ENCODE measurements around the gene HTR1D. TPM values are rescaled to one million over a fixed set of nuclear protein-coding genes. Genes with fewer than 3 reads are reported as not detected.
A peak's percentile ranks its signal among the peaks of the same experiment; 100 is the strongest.

Gene HTR1D
- total and polyA plus RNA-seq, 7 experiments from 2014 or later, result not detected

DNA sequence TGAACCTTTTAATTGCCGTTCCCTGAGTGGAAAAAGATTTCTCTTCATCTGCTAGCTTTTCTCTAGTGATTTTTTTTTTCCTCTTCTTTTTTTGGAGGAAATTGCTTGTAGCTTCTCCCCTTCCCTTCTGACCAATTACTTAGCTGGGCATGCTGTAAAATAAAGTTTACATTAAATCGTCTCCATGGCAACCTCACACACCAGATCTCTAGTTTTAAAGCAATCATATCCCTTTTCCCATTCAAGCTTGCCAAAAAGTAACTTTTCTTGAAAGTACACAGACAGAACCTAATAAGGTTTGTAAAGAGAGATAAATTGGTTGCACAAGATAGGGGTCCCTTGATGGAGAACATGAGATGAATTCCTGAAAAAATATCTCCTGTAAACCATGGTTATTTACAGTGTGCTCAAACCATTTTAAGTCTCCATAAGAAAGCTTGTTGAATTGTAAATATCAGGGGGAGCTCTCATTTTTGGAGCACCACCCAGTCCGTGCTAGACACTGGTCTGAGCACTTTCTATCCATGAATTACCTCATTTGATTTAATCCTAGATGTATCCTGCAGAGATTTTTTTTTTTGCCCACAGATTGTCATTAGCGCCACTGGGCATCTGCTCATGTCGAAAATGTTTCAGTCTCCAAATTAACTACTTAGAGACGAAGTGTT, 32.6 kb upstream of the HTR1D start:
- H3K4me1 Mint-ChIP-seq, result no peaks in the 10 kb centered on the region
- H3K9me3 Mint-ChIP-seq, result peaks cover 0 to 2% (median 0%) of the 10 kb centered on the region in 11 donors
- Histone ChIP-seq H3K4me3 (ENCODE audit: low read length) (no peak overlapping the region), H3K27me3 (ENCODE audit: control insufficient read depth in 2 of 2, insufficient read depth in 2 of 2, low read length in 2 of 2) (no peaks in the 10 kb centered on the region), H3K36me3 (ENCODE audit: control insufficient read depth in 2 of 3, insufficient read depth in 3 of 3, low read length in 3 of 3) (no peaks in the 10 kb centered on the region), H3K4me1 (ENCODE audit: control insufficient read depth in 2 of 2, insufficient read depth in 2 of 2, low read length in 2 of 2) (no peaks in the 10 kb centered on the region), H3K27ac (ENCODE audit: low read depth, low read length) (no peak overlapping the region), H3K9me3 (ENCODE audit: control insufficient read depth in 2 of 3, low read length in 3 of 3) (no peaks in the 10 kb centered on the region)
- no peak overlapping the region for H3K4me3 Mint-ChIP-seq
- ChIA-PET POLR2A (no interaction called here), CTCF (interaction anchor here (0.6 kb wide), 1 partner anchor 58 kb away, joined by 3 read pairs; no protein-coding TSS in a partner anchor)
- DNase-seq (no peak), ATAC-seq (no peak)
- no peaks in the 10 kb centered on the region for H3K36me3 Mint-ChIP-seq
- H3K27ac Mint-ChIP-seq, result peak overlapping the region in 1 of 9 donors; percentile 43
- intact Hi-C loops (cut with micrococcal nuclease), result no loop called here
- H3K27me3 Mint-ChIP-seq, result peaks cover 0 to 4% (median 0%) of the 10 kb centered on the region in 5 donors

DNA sequence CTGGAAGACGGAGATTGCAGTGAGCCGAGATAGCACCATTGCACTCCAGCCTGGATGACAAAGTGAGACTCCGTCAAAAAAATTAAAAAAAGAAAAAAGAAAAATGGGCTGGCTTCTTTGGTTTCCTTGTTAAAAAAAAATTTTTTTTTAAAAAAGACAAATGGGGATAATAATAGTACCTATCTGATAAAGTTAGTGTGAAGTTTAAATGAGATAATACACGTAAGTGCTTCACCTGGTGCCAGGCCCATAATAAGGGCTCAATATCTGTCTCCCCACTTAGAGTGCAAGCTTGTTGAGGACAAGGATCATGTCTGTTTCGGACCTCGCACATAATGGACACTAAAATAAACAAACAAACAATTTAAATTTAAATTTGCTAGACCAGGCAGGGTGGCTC, 30.0 kb upstream of the HTR1D start:
- H3K4me3 ChIP-seq (ENCODE audit: low read length), result no peak overlapping the region
- no peaks in the 10 kb centered on the region for H3K27me3 ChIP-seq (ENCODE audit: control insufficient read depth in 2 of 2, insufficient read depth in 2 of 2, low read length in 2 of 2)
- no peak for DNase-seq
- CTCF ChIA-PET, result no interaction called here
- Mint-ChIP-seq H3K9me3 (peaks cover 0 to 2% (median 0%) of the 10 kb centered on the region in 11 donors), H3K36me3 (no peaks in the 10 kb centered on the region), H3K4me3 (no peak overlapping the region), H3K4me1 (no peaks in the 10 kb centered on the region), H3K27me3 (peaks cover 0 to 4% (median 0%) of the 10 kb centered on the region in 5 donors), H3K27ac (no peak overlapping the region)
- no peaks in the 10 kb centered on the region for H3K9me3 ChIP-seq (ENCODE audit: control insufficient read depth in 2 of 3, low read length in 3 of 3)
- no peaks in the 10 kb centered on the region for H3K36me3 ChIP-seq (ENCODE audit: control insufficient read depth in 2 of 3, insufficient read depth in 3 of 3, low read length in 3 of 3)
- POLR2A ChIA-PET, result no interaction called here
- no peak overlapping the region for H3K27ac ChIP-seq (ENCODE audit: low read depth, low read length)
- ATAC-seq, result no peak
- intact Hi-C loops (cut with micrococcal nuclease), result no loop called here
- H3K4me1 ChIP-seq (ENCODE audit: control insufficient read depth in 2 of 2, insufficient read depth in 2 of 2, low read length in 2 of 2), result no peaks in the 10 kb centered on the region

DNA sequence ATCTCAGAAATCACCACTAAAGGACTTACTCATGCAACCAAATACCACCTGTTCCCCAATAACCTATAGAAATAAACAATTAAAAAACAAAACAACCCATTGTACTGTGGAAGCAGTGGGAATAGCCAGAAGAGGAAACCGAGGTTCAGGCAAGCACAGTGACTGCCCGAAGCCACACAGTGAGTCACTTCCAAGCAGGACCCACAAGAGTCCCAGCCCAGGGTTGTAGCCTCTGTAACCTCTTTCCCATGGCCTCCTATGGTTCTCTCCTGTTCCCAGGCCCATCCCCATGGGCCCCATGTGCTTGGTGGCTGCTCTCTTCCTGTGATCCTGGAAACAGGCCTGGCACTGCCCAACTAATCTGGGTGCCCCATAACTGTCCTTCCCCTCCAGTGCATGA, 29.0 kb upstream of the HTR1D start:
- no peak overlapping the region for H3K4me3 Mint-ChIP-seq
- peaks cover 0 to 2% (median 0%) of the 10 kb centered on the region in 11 donors for H3K9me3 Mint-ChIP-seq
- intact Hi-C loops (cut with micrococcal nuclease), result no loop called here
- Histone ChIP-seq H3K9me3 (ENCODE audit: control insufficient read depth in 2 of 3, low read length in 3 of 3) (no peaks in the 10 kb centered on the region), H3K27ac (ENCODE audit: low read depth, low read length) (no peak overlapping the region), H3K36me3 (ENCODE audit: control insufficient read depth in 2 of 3, insufficient read depth in 3 of 3, low read length in 3 of 3) (no peaks in the 10 kb centered on the region), H3K4me1 (ENCODE audit: control insufficient read depth in 2 of 2, insufficient read depth in 2 of 2, low read length in 2 of 2) (no peaks in the 10 kb centered on the region), H3K4me3 (ENCODE audit: low read length) (no peak overlapping the region), H3K27me3 (ENCODE audit: control insufficient read depth in 2 of 2, insufficient read depth in 2 of 2, low read length in 2 of 2) (no peaks in the 10 kb centered on the region)
- ChIA-PET CTCF (no interaction called here), POLR2A (no interaction called here)
- ATAC-seq (no peak), DNase-seq (no peak)
- peaks cover 0 to 4% (median 0%) of the 10 kb centered on the region in 5 donors for H3K27me3 Mint-ChIP-seq
- no peak overlapping the region for H3K27ac Mint-ChIP-seq
- H3K36me3 Mint-ChIP-seq, result no peaks in the 10 kb centered on the region
- no peaks in the 10 kb centered on the region for H3K4me1 Mint-ChIP-seq

DNA sequence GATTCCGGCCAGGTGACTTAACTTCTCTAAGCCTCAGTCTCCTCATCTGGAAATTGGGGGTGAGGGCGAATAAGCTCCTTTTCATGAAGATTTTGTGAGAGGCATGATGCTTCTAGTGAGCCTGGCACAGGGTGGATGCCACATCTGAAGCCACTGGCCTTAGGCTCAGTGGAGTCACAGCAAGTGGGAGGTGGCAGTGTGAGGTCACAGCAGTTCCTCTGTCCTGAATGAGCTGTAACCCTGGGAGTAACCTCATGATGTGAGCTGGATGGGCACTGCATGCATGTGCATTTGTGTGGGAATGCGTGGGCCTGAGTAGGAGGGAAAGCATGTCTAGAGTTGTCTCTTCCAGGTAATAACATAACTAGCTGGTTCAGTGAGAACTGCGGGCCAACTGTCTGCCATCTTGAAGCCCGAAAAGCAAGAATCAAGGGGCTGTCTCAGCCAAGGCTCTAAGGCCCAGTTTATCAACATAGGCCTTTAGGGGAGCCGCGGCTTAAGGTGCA, 27.0 kb upstream of the HTR1D start:
- Mint-ChIP-seq H3K9me3 (peaks cover 0 to 2% (median 0%) of the 10 kb centered on the region in 11 donors), H3K27ac (peak overlapping the region in 1 of 9 donors; percentile 1), H3K4me1 (no peaks in the 10 kb centered on the region), H3K36me3 (no peaks in the 10 kb centered on the region), H3K4me3 (no peak overlapping the region), H3K27me3 (no peaks in the 10 kb centered on the region)
- Histone ChIP-seq H3K4me1 (ENCODE audit: control insufficient read depth in 2 of 2, insufficient read depth in 2 of 2, low read length in 2 of 2) (no peaks in the 10 kb centered on the region), H3K27ac (ENCODE audit: low read depth, low read length) (no peak overlapping the region), H3K27me3 (ENCODE audit: control insufficient read depth in 2 of 2, insufficient read depth in 2 of 2, low read length in 2 of 2) (no peaks in the 10 kb centered on the region), H3K4me3 (ENCODE audit: low read length) (no peak overlapping the region), H3K9me3 (ENCODE audit: control insufficient read depth in 2 of 3, low read length in 3 of 3) (no peaks in the 10 kb centered on the region), H3K36me3 (ENCODE audit: control insufficient read depth in 2 of 3, insufficient read depth in 3 of 3, low read length in 3 of 3) (no peaks in the 10 kb centered on the region)
- CTCF ChIA-PET, result no interaction called here
- DNase-seq (no peak), ATAC-seq (no peak)
- POLR2A ChIA-PET, result no interaction called here
- intact Hi-C loops (cut with micrococcal nuclease), result no loop called here

DNA sequence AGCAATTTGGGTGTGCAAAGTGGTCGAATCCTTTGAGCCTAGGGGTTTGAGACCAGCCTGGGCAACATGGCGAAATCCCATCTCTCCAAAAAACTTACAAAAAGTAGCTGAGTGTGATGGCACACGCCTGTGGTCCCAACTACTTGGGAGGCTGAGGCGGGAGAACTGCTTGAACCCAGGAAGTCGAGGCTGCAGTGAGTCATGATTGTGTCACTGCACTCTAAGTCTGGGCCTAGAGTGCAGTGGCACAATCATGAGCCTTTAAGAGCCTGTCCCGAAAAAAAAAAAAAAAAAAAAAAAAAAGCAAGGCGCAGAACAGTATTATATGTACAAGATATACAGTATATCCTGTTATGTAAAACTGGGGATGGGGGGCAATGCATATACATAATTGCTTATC, 25.1 kb upstream of the HTR1D start:
- Histone ChIP-seq H3K9me3 (ENCODE audit: control insufficient read depth in 2 of 3, low read length in 3 of 3) (no peaks in the 10 kb centered on the region), H3K4me3 (ENCODE audit: low read length) (no peak overlapping the region), H3K27me3 (ENCODE audit: control insufficient read depth in 2 of 2, insufficient read depth in 2 of 2, low read length in 2 of 2) (no peaks in the 10 kb centered on the region), H3K36me3 (ENCODE audit: control insufficient read depth in 2 of 3, insufficient read depth in 3 of 3, low read length in 3 of 3) (no peaks in the 10 kb centered on the region), H3K27ac (ENCODE audit: low read depth, low read length) (no peak overlapping the region), H3K4me1 (ENCODE audit: control insufficient read depth in 2 of 2, insufficient read depth in 2 of 2, low read length in 2 of 2) (no peaks in the 10 kb centered on the region)
- ATAC-seq (no peak), DNase-seq (no peak)
- POLR2A ChIA-PET, result no interaction called here
- Mint-ChIP-seq H3K9me3 (peaks cover 0 to 2% (median 0%) of the 10 kb centered on the region in 11 donors), H3K27ac (no peak overlapping the region), H3K36me3 (no peaks in the 10 kb centered on the region), H3K4me3 (no peak overlapping the region), H3K4me1 (no peaks in the 10 kb centered on the region), H3K27me3 (peaks cover 0 to 7% (median 6%) of the 10 kb centered on the region in 5 donors)
- intact Hi-C loops (cut with micrococcal nuclease), result no loop called here
- CTCF ChIA-PET, result no interaction called here

DNA sequence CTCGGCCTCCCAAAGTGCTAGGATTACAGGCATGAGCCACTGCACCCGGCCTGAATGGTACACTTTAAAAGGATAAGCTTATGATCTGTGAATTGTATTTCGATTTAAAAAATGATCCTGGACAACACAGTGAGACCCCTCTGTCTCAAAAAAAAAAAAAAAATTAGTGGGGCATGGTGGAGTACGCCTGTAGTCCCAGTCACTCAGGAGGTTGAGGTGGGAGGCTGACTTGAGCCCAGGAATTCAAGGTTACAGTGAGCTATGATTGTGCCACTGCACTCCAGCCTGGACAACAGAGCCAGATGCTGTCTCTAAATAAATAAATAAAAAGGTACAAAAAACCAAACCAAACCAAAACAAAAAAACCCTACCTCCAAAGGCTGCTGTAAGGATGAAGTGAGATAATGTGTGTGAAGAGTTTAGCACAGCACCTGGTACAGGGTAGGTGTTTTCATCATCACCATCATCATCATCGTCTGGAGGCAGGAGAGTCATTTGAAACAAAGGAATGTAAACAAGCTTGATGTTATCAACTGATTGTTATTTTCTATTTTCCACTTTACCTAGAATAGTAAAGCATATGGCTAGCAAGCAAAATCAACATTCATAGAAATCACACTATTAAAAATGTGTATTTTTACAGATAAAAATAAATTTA, 22.5 kb upstream of the HTR1D start:
- DNase-seq, result no peak
- no peak overlapping the region for H3K27ac Mint-ChIP-seq
- no peaks in the 10 kb centered on the region for H3K9me3 Mint-ChIP-seq
- H3K27me3 Mint-ChIP-seq, result peaks cover 0 to 9% (median 6%) of the 10 kb centered on the region in 5 donors
- Histone ChIP-seq H3K4me3 (ENCODE audit: low read length) (no peak overlapping the region), H3K36me3 (ENCODE audit: control insufficient read depth in 2 of 3, insufficient read depth in 3 of 3, low read length in 3 of 3) (no peaks in the 10 kb centered on the region), H3K4me1 (ENCODE audit: control insufficient read depth in 2 of 2, insufficient read depth in 2 of 2, low read length in 2 of 2) (no peaks in the 10 kb centered on the region), H3K27ac (ENCODE audit: low read depth, low read length) (no peak overlapping the region), H3K9me3 (ENCODE audit: control insufficient read depth in 2 of 3, low read length in 3 of 3) (no peaks in the 10 kb centered on the region), H3K27me3 (ENCODE audit: control insufficient read depth in 2 of 2, insufficient read depth in 2 of 2, low read length in 2 of 2) (no peaks in the 10 kb centered on the region)
- ATAC-seq, result no peak
- ChIA-PET POLR2A (no interaction called here), CTCF (no interaction called here)
- intact Hi-C loops (cut with micrococcal nuclease), result no loop called here
- H3K4me3 Mint-ChIP-seq, result no peak overlapping the region
- H3K4me1 Mint-ChIP-seq, result no peaks in the 10 kb centered on the region
- no peaks in the 10 kb centered on the region for H3K36me3 Mint-ChIP-seq

DNA sequence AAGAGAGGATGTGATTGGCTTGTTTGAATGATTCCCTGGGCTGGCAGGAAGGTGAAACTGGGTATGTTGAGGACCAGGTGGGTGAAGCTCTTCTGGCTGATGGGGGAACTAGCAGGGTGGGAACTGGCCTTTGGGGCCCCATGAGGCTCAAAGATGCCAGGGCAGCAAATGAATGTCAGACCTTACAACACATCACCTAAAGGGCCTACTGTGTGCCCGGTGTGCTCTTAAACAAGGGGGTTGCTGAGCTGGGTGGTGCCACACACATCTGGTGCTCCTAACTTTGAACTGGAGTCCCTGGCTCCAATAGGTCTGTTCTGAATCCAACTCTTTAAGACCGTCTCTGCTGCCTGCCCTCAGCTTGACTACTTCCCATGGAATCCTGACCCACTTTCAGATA, 21.3 kb upstream of the HTR1D start:
- Mint-ChIP-seq H3K36me3 (no peaks in the 10 kb centered on the region), H3K27ac (no peak overlapping the region), H3K27me3 (peaks cover 0 to 9% (median 6%) of the 10 kb centered on the region in 5 donors), H3K4me3 (no peak overlapping the region), H3K4me1 (no peaks in the 10 kb centered on the region), H3K9me3 (no peaks in the 10 kb centered on the region)
- ChIA-PET POLR2A (no interaction called here), CTCF (no interaction called here)
- Histone ChIP-seq H3K9me3 (ENCODE audit: control insufficient read depth in 2 of 3, low read length in 3 of 3) (no peaks in the 10 kb centered on the region), H3K27ac (ENCODE audit: low read depth, low read length) (no peak overlapping the region), H3K4me1 (ENCODE audit: control insufficient read depth in 2 of 2, insufficient read depth in 2 of 2, low read length in 2 of 2) (no peaks in the 10 kb centered on the region), H3K4me3 (ENCODE audit: low read length) (no peak overlapping the region), H3K27me3 (ENCODE audit: control insufficient read depth in 2 of 2, insufficient read depth in 2 of 2, low read length in 2 of 2) (no peaks in the 10 kb centered on the region), H3K36me3 (ENCODE audit: control insufficient read depth in 2 of 3, insufficient read depth in 3 of 3, low read length in 3 of 3) (no peaks in the 10 kb centered on the region)
- ATAC-seq (no peak), DNase-seq (no peak)
- intact Hi-C loops (cut with micrococcal nuclease), result no loop called here
